MCF 10A (cell line): ENCODE data around the gene RAC2. TPM values are rescaled to one million over a fixed set of nuclear protein-coding genes. Genes with fewer than 3 reads are reported as not detected.

Source experiments
- BruUV-seq: library from RNA; stranded (reverse); fragments of 400-500 nt; replicated peaks from 2 replicates; lab custom pipeline; 2021; lab: Mats Ljungman, UMichigan
- CTCF ChIA-PET: fragments of 300-600 bp; sonication (Branson Sonifier 250); formaldehyde crosslinking; extraction: SDS; loops from one replicate; lab custom pipeline; 2021; ENCODE audit warnings: antibody characterized with exemption, inconsistent platforms; lab: Yijun Ruan, JAX
- POLR2A ChIA-PET: fragments of 300-600, 350-650 bp; sonication (Branson Sonifier 250); formaldehyde crosslinking; extraction: SDS; loops from one replicate; lab custom pipeline; 2020; ENCODE audit warnings: antibody characterized with exemption, inconsistent platforms; lab: Yijun Ruan, JAX
- DNase-seq: peaks from one replicate; pipeline ENCODE4 v3.0.0-alpha.2; 2018; ENCODE audit not compliant: unreplicated experiment
- H3K27ac Mint-ChIP-seq: one replicate; pipeline ENCODE4 v1.8.0; 2022; ENCODE audit warnings: mild to moderate bottlenecking, low read depth, mixed read lengths; ENCODE audit not compliant: unreplicated experiment
- H3K27me3 Mint-ChIP-seq: one replicate; pipeline ENCODE4 v1.8.0; 2022; ENCODE audit warnings: mixed read lengths; ENCODE audit not compliant: insufficient read depth, unreplicated experiment
- H3K36me3 Mint-ChIP-seq: one replicate; pipeline ENCODE4 v1.8.0; 2022; ENCODE audit warnings: mild to moderate bottlenecking, moderate library complexity, mixed read lengths; ENCODE audit not compliant: insufficient read depth, unreplicated experiment
- H3K4me1 Mint-ChIP-seq: one replicate; pipeline ENCODE4 v1.8.0; 2022; ENCODE audit warnings: mixed read lengths; ENCODE audit not compliant: insufficient read depth, unreplicated experiment
- H3K4me3 Mint-ChIP-seq: one replicate; pipeline ENCODE4 v1.8.0; 2022; ENCODE audit warnings: mild to moderate bottlenecking, moderate library complexity, mixed read lengths; ENCODE audit not compliant: unreplicated experiment
- H3K9me3 Mint-ChIP-seq: one replicate; pipeline ENCODE4 v1.8.0; 2022; ENCODE audit warnings: mixed read lengths; ENCODE audit not compliant: unreplicated experiment
- CTCF ChIP-seq: fragments of 200-600 bp; IDR thresholded peaks from one replicate; pipeline ENCODE4 v1.8.0; 2022; ENCODE audit warnings: antibody characterized with exemption, mild to moderate bottlenecking; ENCODE audit not compliant: unreplicated experiment
- intact Hi-C: fragments of 100-400 bp; cut with micrococcal nuclease; formaldehyde crosslinking; loops from 2 replicates; pipeline ENCODE4 v1.14.1; 2022
- total RNA-seq: library from RNA; stranded (reverse); gene quantifications from 2 replicates; pipeline ENCODE4 v1.2.3, GENCODE V29; 2022

The RAC2 gene
- total RNA-seq, 1 experiment from 2014 or later, result 42.4 TPM

- no peaks in the 10 kb centered on the region for H3K9me3 Mint-ChIP-seq
- no peak overlapping the region for H3K4me3 Mint-ChIP-seq
- no peak overlapping the region for H3K27ac Mint-ChIP-seq
- peaks cover 7% of the 10 kb centered on the region for H3K4me1 Mint-ChIP-seq
- ChIA-PET CTCF (interaction anchor here (1.8 to 2.4 kb wide), 2 partner anchors 11 to 49 kb away, joined by 7 to 14 read pairs; no protein-coding TSS in a partner anchor), POLR2A (no interaction called here)
- peaks cover 7% of the 10 kb centered on the region for H3K27me3 Mint-ChIP-seq
- no TSS peak for BruUV-seq
- no peak for DNase-seq
- no peaks in the 10 kb centered on the region for H3K36me3 Mint-ChIP-seq
- intact Hi-C loops, result no loop called here
- TF ChIP-seq CTCF, result no peak
Measured at GRCh38 chr22:37211075-37211865, 32.8 kb downstream of the RAC2 start.

DNA sequence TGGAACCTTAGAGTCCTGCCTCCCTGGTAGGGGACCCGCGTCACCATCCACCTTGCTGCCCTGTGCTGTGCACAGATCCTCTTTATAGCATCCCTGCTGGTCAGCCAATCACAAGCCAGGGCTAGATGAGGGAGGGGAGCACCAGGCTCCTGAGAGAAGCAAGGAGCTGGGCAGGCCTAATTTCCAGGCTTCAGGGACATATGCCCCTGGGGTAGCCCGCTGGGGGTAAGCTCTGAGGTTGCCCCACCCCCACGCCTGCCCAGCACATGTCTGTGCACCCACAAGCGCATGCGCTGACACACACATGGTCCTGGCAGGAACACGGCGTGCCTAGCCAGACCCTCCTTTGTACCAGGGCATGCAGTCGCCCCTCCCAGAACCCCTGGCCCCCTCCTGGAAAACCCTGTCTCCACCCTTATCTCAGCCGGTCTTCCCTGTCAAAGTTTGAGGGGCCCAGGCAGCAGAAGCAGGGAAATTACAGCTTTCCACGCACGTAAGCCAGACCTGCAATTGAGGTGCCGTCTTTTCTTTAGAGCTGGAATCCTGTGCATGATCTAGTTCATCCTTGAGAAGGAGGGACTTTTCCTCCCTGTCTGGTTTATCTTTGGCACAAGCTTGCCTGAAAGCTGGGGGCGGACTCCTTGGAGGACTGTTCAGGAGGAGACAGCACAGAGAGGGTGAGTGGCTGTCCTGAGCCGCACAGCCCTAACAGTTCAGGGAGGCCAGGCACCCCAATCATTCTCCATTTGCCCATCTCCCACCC, 33.8 kb downstream of the RAC2 start:
- no peak overlapping the region for H3K27ac Mint-ChIP-seq
- no peak overlapping the region for H3K4me3 Mint-ChIP-seq
- TF ChIP-seq CTCF, result no peak
- H3K9me3 Mint-ChIP-seq, result no peaks in the 10 kb centered on the region
- no TSS peak for BruUV-seq
- POLR2A ChIA-PET, result interaction anchor here (0.6 kb wide), 1 partner anchor 159 kb away, joined by 3 read pairs; no protein-coding TSS in a partner anchor
- DNase-seq, result no peak
- H3K27me3 Mint-ChIP-seq, result no peaks in the 10 kb centered on the region
- intact Hi-C loops, result no loop called here
- H3K36me3 Mint-ChIP-seq, result no peaks in the 10 kb centered on the region
- CTCF ChIA-PET, result interaction anchor here (1.8 to 2.4 kb wide), 2 partner anchors 10 to 50 kb away, joined by 7 to 14 read pairs; no protein-coding TSS in a partner anchor
- H3K4me1 Mint-ChIP-seq, result peaks cover 7% of the 10 kb centered on the region

DNA sequence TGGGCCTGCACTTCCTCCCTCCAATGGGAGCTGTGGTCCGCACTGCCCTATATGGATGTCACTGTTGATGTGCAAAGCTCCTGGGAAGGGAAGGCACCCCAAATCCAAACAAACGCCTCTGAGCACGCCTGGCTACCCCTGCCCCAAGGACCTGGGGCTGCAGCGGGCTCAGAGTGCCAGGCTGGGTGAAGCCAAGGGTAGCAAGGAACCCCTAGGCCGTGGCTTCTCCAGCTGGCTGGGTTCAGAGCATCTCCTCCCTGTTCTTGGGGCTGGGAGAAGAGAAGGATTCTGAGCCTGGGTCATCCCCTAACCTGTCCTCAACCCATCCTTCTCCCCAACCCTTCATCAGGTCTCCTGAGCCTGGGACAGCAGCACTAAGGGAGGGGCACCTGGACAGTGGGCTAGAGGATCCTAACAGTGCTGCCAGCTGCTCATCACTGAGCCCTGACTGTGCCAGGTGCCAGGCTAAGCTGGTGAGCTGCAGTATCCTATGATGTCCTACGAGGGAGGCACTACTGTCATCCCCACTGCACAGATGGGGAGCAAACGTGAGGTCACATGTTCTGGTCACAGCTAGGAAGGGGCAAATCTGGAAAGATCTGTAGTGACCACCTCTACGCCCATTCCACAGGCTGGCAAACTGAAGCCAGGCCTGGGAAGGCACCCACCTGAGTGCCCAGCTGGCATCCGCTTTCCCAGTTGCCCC, 34.8 kb downstream of the RAC2 start:
- H3K27ac Mint-ChIP-seq, result no peak overlapping the region
- intact Hi-C loops, result no loop called here
- ChIA-PET POLR2A (no interaction called here), CTCF (interaction anchor here (0.5 to 2.4 kb wide), 5 partner anchors 9 to 88 kb away, joined by 3 to 14 read pairs (median 5); no protein-coding TSS in a partner anchor)
- no peak for TF ChIP-seq CTCF
- no peaks in the 10 kb centered on the region for H3K36me3 Mint-ChIP-seq
- H3K9me3 Mint-ChIP-seq, result no peaks in the 10 kb centered on the region
- H3K27me3 Mint-ChIP-seq, result no peaks in the 10 kb centered on the region
- H3K4me3 Mint-ChIP-seq, result no peak overlapping the region
- no TSS peak for BruUV-seq
- DNase-seq, result no peak
- peaks cover 7% of the 10 kb centered on the region for H3K4me1 Mint-ChIP-seq
